Esophagus (tissue), 2 donors: ENCODE data around the gene SEC24D. TPM values are rescaled to one million over a fixed set of nuclear protein-coding genes. Genes with fewer than 3 reads are reported as not detected.

ENCODE experiments used
- H3K27ac ChIP-seq, 2 donors: one replicate each; pipeline ENCODE4 v1.5.1; 2013; ENCODE audit warnings: low read depth in 2 of 2, mild to moderate bottlenecking in 2 of 2, inconsistent platforms in 1 of 2, low read length in 1 of 2, moderate library complexity in 1 of 2
- H3K27me3 ChIP-seq, 2 donors: one replicate each; pipeline ENCODE4 v1.6.1; 2013; ENCODE audit warnings: low read length in 2 of 2, control low read depth in 1 of 2, mild to moderate bottlenecking in 1 of 2; ENCODE audit not compliant: insufficient read depth in 2 of 2, control insufficient read depth in 1 of 2
- H3K36me3 ChIP-seq, 2 donors: one replicate each; pipeline ENCODE4 v1.6.1; 2013; ENCODE audit warnings: low read length in 1 of 2; ENCODE audit not compliant: control insufficient read depth in 2 of 2, insufficient read depth in 2 of 2
- H3K4me1 ChIP-seq, 2 donors: one replicate each; pipeline ENCODE4 v1.6.1; 2013; ENCODE audit warnings: low read length in 1 of 2; ENCODE audit not compliant: control insufficient read depth in 2 of 2, insufficient read depth in 2 of 2
- H3K4me3 ChIP-seq, 2 donors: one replicate each; pipeline ENCODE4 v1.5.1; 2013; ENCODE audit warnings: low read length in 2 of 2, mild to moderate bottlenecking in 2 of 2, low read depth in 1 of 2, moderate library complexity in 1 of 2
- H3K9me3 ChIP-seq, 2 donors: one replicate each; pipeline ENCODE4 v1.6.1; 2013; ENCODE audit warnings: mild to moderate bottlenecking in 2 of 2, low read depth in 1 of 2, low read length in 1 of 2, moderate library complexity in 1 of 2; ENCODE audit not compliant: control insufficient read depth in 2 of 2, insufficient read depth in 1 of 2
- WGBS, 2 donors: extraction: QIAGEN DNeasy Blood & Tissue Kit; methylation state at CpG; one replicate each; pipeline ENCODE4 v1.1.7; 2013; 5-methylcytosine and 5-hydroxymethylcytosine counted together
- polyA plus RNA-seq, 2 donors: library from polyadenylated mRNA; stranded (reverse); fragments of 200-250 nt; gene quantifications; one replicate each; pipeline ENCODE4 v1.2.3, GENCODE V29; 2013
- donor health status: healthy with polysubstance abuse.
- donor health status: Bipolar disorder and iron deficiency.

Gene SEC24D
- polyA plus RNA-seq, 2 donors: 4.1 to 8.5 TPM

- 76 to 77% methylated on average over 2 of the region's 2 CpGs for WGBS, 2 donors
- Histone ChIP-seq H3K4me3 (no peak overlapping the region), H3K27ac (no peak overlapping the region), H3K9me3 (no peaks in the 10 kb centered on the region), H3K27me3 (no peaks in the 10 kb centered on the region), H3K4me1 (no peaks in the 10 kb centered on the region), H3K36me3 (no peaks in the 10 kb centered on the region)
Observed at GRCh38 chr4:118676128-118676527, 159.8 kb downstream of the SEC24D start.

Other genes starting within 250 kb of the SEC24D start
- 1 to 10 TPM; 4.3 to 7.2 TPM for gene METTL14, start 150.7 kb downstream of the SEC24D start, polyA plus RNA-seq
- gene SYNPO2, start 52.7 kb upstream of the SEC24D start, polyA plus RNA-seq: 10 to 100 TPM; 22.0 to 46.9 TPM